ENCODE measurements around the gene ARID5B. TPM values are rescaled to one million over a fixed set of nuclear protein-coding genes. Genes with fewer than 3 reads are reported as not detected.

ARID5B gene
- total and polyA plus RNA-seq, 2 donors (not counting 3 experiments of a cell fraction or from before 2014, with no cell fraction given), result 5.6 to 8.9 TPM

- POLR2A ChIA-PET, result no interaction called here
- Histone ChIP-seq H3K79me2 (ENCODE audit: control insufficient read depth, insufficient read depth, low read length) (no peaks in the 10 kb centered on the region), H3K9ac (replicated peaks; ENCODE audit: extremely low read depth, insufficient read depth, low read length) (no peak overlapping the region), H3K4me2 (ENCODE audit: insufficient read depth, low read length) (no peak overlapping the region), H3K4me1 (ENCODE audit: control insufficient read depth, extremely low read depth, insufficient read depth, low read length) (no peaks in the 10 kb centered on the region), H3K9me3 (replicated peaks; ENCODE audit: control insufficient read depth, insufficient read depth, low read length) (no peaks in the 10 kb centered on the region), H3K9me1 (replicated peaks; ENCODE audit: control insufficient read depth, extremely low read depth, insufficient read depth, low read length) (no peaks in the 10 kb centered on the region), H3K27me3 (ENCODE audit: control insufficient read depth in 2 of 2, insufficient read depth in 2 of 2, low read length in 2 of 2) (no peaks in the 10 kb centered on the region), H2AFZ (ENCODE audit: low read depth, low read length) (no peak overlapping the region), H3K36me3 (ENCODE audit: control insufficient read depth in 2 of 2, extremely low read depth in 1 of 2, insufficient read depth in 2 of 2, low read length in 2 of 2) (no peaks in the 10 kb centered on the region), H3K4me3 (replicated peaks in 1 of 3; ENCODE audit: insufficient read depth in 1 of 3, low read depth in 1 of 3, low read length in 3 of 3) (no peak overlapping the region), H4K20me1 (replicated peaks; ENCODE audit: control insufficient read depth, extremely low read depth, insufficient read depth, low read length) (no peaks in the 10 kb centered on the region), H3K27ac (ENCODE audit: insufficient read depth, low read depth, low read length) (no peak overlapping the region)
- CTCF ChIA-PET, result interaction anchor here (0.6 to 1.6 kb wide), 3 partner anchors 23 to 995 kb away, joined by 3 to 4 read pairs (median 3); no protein-coding TSS in a partner anchor
- BruUV-seq (replicated peaks), result no TSS peak
- FAIRE-seq (no peak), DNase-seq (ENCODE audit: low read depth, low spot score) (no peak)
- intact Hi-C loops (cut with micrococcal nuclease), result no loop called here
- TF ChIP-seq JUN (IDR thresholded peaks at IDR 0.05; ENCODE audit: borderline replicate concordance, insufficient read depth, insufficient read length, low read depth) (no peak), POLR2AphosphoS5 (IDR thresholded peaks at IDR 0.05; ENCODE audit: insufficient read depth, low read depth, low read length) (no peak), EZH2 (IDR thresholded peaks at IDR 0.05; ENCODE audit: borderline replicate concordance, low read depth, low read length, severe bottlenecking) (no peak), CTCF (IDR thresholded peaks at IDR 0.05; ENCODE audit: extremely low read depth in 1 of 2, insufficient read depth in 1 of 2, low read depth in 1 of 2, low read length in 2 of 2) (no peak), MAX (IDR thresholded peaks at IDR 0.05; ENCODE audit: insufficient read depth, insufficient read length) (no peak), POLR2A (IDR thresholded peaks at IDR 0.05; ENCODE audit: low read depth, low read length) (no peak), MYC (IDR thresholded peaks at IDR 0.05; ENCODE audit: low read depth, low read length) (no peak), GATA2 (IDR thresholded peaks at IDR 0.05; ENCODE audit: insufficient read depth, insufficient read length, low read depth, low read length) (no peak), FOS (IDR thresholded peaks at IDR 0.05; ENCODE audit: borderline replicate concordance, insufficient read depth, low read length) (no peak)
- dilution Hi-C loops (cut with MboI; ENCODE audit: extremely low pct_ligation_motif_present, low sequenced_read_pairs), result no loop called here
Observed at GRCh38 chr10:62004042-62004441, 102.5 kb downstream of the ARID5B start.

All from endothelial cell of umbilical vein (primary cell).